CD4-positive, alpha-beta T cell treated with Interleukin-6 for 4 hours (primary cell): ENCODE data around the gene CLK4.

Experiments
- DNase-seq: peaks from one replicate; pipeline ENCODE4 v3.0.0-alpha.2; 2020; ENCODE audit warnings: mixed read lengths

CLK4 gene

GRCh38 chr5:178626484-178627258 is at the start of gene CLK4:
Gene CLK4, minus strand, starts transcription at chr5:178627050. Its CDS starts 3,634 bp downstream, at chr5:178623416.
- DNase-seq = peak; percentile 97

DNA sequence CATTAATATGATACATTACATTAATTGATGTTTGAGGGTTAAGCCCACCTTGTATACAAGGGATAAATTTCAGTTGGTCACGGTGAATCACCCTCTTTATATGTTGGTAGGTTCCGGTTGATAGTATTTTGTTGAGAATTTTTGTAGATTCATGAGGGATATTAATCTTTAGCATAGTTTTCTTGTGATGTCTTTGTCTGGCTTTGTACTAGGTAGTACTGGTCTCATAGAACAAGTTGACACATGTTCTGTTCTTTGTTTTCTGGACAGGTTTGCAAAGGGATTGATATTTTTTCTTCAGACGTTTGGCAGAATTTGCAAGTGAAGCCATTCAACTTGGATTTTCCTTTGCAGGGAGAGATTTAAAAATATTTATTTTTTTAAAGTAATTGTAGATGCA is 49.1 kb upstream of the CLK4 start:
- no peak for DNase-seq

DNA sequence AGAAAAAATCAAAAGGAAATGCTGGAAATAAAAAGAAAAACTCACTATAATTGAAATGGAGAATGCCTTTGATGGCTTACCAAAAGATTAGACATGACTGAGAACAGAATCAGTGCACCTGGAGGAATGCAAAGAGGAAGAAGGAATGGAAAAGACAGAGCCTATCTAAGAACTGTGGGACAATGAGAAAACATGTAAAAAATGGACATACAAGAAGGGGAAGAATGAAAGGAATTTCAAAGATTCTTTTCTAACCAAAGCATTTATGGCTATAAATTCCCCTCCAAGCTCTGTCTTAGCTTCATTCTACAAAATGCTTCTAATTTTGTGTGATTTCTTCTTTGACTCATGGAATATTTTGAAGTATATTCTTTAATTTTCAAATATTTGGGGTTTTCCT is 47.5 kb upstream of the CLK4 start:
- DNase-seq = no peak

DNA sequence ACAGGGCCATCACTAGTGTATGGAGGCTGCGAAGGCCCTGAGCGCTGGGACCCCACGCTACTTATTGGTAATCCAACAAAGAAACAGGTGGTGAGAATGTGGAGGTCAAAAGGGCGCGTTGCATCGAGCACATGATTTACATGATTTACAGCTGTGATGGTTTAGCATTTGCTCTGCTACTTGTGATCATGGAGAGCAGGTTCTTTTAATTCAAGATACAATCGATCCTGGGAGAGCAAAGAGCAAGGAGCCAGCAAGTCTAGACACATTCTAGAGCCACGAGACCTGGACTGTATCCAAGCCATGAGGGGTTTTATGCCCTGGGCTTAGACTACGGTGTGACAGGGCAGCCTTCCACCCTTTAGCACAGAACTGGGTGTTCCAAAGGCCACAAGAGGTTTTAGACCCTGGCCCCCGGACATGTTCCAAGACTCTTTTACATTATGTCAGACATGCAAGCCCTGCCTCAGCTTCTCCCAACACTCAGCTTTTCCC is 47.0 kb upstream of the CLK4 start:
- no peak for DNase-seq

- DNase-seq = no peak
These were observed 45.8 kb upstream of the CLK4 start for GRCh38 chr5:178672630-178673029.

GRCh38 chr5:178671602-178672144 is 44.8 kb upstream of the CLK4 start:
- no peak for DNase-seq

- no peak for DNase-seq
These were observed 43.6 kb upstream of the CLK4 start for GRCh38 chr5:178670351-178670885.

- DNase-seq = no peak
These were observed 41.7 kb upstream of the CLK4 start for GRCh38 chr5:178668579-178668978.

GRCh38 chr5:178667688-178668087 is 40.8 kb upstream of the CLK4 start:
- no peak for DNase-seq

GRCh38 chr5:178667101-178667500 is 40.3 kb upstream of the CLK4 start:
- no peak for DNase-seq

DNA sequence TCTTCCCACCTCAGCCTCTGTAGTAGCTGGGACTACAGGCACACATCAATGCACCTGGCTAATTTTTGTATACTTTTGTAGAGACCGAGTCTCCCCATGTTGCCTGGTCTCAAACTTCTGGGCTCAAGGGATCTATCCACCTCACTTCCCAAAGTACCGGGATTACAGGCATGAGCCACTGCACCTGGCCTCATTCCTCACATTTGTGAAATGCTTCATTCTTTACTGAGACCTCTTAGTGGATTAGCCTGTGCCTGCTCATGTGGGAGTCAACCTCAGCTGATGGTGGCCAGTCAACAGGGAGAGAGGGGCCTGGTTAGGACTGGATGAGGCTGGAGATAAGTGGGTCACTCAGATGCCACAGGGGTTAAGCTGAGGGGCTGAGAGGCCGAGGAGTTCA is 37.3 kb upstream of the CLK4 start:
- DNase-seq = no peak

GRCh38 chr5:178662541-178662860 is 35.7 kb upstream of the CLK4 start:
- DNase-seq = no peak

DNA sequence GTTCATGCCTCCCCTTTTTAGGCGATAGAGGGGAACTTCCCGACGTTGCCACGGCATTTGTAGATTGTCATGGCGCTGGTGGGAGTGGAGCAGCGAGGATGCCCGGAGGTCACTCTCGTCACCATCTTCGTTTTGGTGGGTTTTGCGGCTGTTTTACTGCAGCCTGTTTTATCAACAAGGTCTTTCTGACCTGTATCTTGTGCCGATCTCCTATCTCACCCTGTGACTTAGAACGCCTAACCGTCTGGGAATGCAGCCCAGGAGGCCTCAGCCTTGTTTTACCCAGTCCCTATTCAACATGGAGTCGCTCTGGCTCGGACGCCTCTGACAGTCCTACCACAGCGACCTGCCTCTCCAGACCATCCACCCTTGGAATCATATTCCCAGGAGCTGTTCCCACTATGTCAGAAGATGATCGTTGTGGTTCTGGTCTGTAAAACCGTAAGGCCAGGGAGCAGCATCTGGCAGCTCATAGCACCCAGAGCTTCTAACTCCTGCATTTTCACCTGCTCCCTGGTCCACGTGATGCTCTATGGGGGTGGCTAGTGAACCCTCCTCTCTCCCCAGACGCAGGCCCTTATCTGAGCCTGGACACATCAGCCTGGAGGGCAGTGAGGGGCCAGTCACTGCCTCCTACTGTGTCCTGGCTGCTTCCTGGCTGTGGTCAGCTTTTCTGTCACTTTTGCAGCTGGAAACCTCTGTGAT is 35.1 kb upstream of the CLK4 start:
- no peak for DNase-seq

GRCh38 chr5:178651046-178651810 is 24.4 kb upstream of the CLK4 start:
- DNase-seq = no peak

- DNase-seq = no peak
These were observed 23.4 kb upstream of the CLK4 start for GRCh38 chr5:178650214-178650613.

- no peak for DNase-seq
These were observed 22.7 kb upstream of the CLK4 start for GRCh38 chr5:178649580-178649979.

GRCh38 chr5:178644826-178645545 is 18.1 kb upstream of the CLK4 start:
- DNase-seq = no peak

DNA sequence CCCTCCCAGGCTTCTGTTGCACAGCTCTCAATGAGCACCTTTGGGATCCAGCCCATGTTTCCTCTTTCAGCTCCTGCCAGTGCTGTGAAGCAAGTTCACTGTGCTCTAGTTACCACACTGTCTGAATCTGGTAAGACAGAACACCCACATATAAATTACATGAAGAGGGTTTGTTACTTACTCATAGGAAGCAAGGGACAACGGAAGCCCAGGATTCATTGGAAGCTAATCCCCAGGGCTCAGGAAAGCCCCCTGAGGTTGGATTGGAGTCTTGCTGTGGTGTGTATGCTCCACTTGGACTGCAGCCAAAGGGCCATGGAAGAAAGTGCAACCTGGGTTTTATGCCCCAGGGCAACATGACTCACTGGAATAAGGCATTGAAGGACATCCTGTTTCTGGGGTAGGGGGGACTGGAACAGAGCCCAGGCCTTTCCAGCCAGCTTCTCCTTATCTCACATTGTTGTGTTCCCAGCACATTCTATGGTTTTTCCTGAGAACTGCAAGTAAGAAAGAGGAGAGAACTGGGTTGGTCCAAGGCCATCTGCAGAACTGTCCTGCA is 15.6 kb upstream of the CLK4 start:
- DNase-seq = no peak

DNA sequence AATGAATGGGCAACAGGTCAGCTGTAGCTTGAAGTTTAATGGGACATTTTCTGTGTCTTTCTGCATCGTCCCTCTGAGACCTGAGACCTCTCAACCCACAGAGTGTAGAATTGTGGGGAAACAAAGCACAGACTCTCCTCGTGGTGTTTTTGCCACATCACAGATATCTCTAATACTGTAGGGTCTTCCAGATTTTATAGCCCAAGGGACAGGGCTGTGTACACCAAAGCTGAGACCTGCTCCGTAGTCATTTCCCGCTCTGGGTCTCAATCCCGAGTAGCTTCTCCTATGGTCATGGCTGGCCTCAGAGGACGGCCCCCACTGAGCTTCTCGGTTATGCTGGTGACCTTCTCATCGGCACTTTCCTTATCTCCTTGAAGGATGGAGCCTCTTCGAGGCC is 14.9 kb upstream of the CLK4 start:
- no peak for DNase-seq

DNA sequence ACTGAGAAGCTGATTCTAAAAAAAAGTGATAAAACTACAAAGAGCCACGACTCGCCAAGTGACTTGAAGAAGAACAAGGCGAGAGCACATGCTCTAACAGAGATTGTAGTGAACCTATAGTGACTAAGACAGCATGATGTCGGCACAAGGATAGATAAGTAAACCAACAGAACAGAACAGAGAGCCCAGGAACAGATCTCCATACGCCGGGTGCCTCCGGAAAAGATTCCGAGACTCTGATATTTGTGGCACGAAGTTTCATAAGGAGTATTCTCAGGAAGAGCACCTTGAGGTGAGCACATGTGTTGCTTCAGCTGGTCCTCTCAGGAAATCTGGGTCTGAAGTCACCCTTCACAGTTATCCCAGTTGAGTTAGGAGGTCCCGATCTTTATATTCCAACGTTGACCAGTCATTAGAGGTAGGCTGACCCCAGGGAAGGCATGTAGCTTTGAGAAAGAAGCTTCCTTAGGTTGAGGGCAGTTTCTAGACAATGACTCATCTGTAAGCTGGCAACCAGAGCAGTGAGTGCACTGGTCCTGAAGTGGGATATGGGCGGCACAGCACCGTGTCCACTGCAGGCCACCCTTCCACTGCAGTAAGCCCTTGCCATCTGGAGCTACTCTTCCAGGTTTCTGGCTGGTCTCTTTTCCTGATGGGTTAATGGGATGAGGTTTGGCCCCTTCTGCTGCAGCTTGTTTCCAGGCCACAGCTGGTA is 13.6 kb upstream of the CLK4 start:
- no peak for DNase-seq

GRCh38 chr5:178637356-178638074 is 10.7 kb upstream of the CLK4 start:
- DNase-seq = no peak
